K562 (cell line): ENCODE results near the gene USP12.

ENCODE experiments used
- DNMT1 ChIP-seq: fragments of 450-650 bp; IDR thresholded peaks from 2 replicates; pipeline ENCODE4 v1.6.1; 2016; ENCODE audit warnings: antibody characterized with exemption, mild to moderate bottlenecking
- HDAC2 ChIP-seq: fragments of 450-650 bp; IDR thresholded peaks from 2 replicates; pipeline ENCODE4 v1.6.1; 2016; ENCODE audit warnings: mild to moderate bottlenecking
- PHF8 ChIP-seq: fragments of 200-600 bp; sonication (generic); IDR thresholded peaks from 2 replicates; pipeline ENCODE4 v1.6.1; 2012; ENCODE audit warnings: mixed run types, mild to moderate bottlenecking, inconsistent platforms, low read length, moderate library complexity, borderline replicate concordance
- TF ChIP-seq, protein P1 (sequence below), 3 experiments: IDR thresholded peaks in 2 of 3; conservative IDR thresholded peaks in 1 of 3; 2 replicates each; pipeline ENCODE4 v1.5.1; 2011 to 2012; ENCODE audit warnings: low read length in 3 of 3, mild to moderate bottlenecking in 3 of 3, control low read depth in 2 of 3, improper control_type of control experiment in 1 of 3, inconsistent platforms in 1 of 3, low read depth in 1 of 3, mixed read lengths in 1 of 3, moderate library complexity in 1 of 3; ENCODE audit not compliant: insufficient read depth in 2 of 3
- TF ChIP-seq, protein P2 (sequence below): sonication (generic); formaldehyde crosslinking; IDR thresholded peaks from 2 replicates; pipeline ENCODE4 v1.5.0; 2020; ENCODE audit warnings: missing genetic modification reagents

DNA sequence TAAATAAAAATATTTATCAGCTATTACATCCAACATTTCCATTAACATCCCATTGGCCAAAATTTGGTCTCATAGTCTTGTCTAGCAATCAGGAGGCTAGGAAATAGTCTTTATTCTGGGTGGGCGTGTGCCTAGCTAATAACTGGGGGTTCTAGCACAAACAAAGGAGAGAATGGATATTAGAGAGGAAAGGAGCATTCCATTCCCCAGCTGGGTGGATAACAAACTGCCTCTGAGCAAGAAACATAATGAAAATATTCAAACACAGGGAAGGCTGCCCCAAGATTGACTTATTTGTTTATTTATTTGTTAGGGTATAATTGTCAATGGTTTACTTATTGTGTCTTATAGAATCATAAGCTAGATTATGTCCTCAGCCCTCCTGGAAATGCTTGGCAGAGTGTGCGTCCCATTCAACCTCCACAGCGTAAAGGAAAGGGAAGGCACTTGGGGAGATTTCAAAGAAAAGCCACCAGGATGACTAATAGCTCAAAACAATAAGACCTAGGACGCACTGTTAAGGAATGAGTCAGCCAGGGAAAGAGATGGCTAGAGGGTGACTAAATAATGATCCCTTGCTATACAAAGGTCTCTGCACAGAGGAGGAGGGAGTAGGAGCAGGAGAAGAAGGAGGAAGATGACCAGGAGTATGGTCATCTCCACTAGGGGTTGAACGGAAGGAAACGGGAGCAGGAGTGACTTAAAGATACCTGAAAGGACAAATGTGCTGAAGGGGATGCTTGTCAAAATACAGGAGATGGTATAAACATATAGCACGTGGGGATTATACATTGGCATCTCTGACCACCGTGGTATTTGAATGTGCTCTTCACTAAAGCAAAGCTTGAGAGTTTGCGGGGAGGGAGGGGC is 23.5 kb upstream of the USP12 start:
- no peak for TF ChIP-seq PHF8
- TF ChIP-seq DNMT1: no peak
- TF ChIP-seq, protein P1, sequence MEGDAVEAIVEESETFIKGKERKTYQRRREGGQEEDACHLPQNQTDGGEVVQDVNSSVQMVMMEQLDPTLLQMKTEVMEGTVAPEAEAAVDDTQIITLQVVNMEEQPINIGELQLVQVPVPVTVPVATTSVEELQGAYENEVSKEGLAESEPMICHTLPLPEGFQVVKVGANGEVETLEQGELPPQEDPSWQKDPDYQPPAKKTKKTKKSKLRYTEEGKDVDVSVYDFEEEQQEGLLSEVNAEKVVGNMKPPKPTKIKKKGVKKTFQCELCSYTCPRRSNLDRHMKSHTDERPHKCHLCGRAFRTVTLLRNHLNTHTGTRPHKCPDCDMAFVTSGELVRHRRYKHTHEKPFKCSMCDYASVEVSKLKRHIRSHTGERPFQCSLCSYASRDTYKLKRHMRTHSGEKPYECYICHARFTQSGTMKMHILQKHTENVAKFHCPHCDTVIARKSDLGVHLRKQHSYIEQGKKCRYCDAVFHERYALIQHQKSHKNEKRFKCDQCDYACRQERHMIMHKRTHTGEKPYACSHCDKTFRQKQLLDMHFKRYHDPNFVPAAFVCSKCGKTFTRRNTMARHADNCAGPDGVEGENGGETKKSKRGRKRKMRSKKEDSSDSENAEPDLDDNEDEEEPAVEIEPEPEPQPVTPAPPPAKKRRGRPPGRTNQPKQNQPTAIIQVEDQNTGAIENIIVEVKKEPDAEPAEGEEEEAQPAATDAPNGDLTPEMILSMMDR (IDR thresholded peaks at IDR 0.05 in 2 of 3, conservative IDR thresholded peaks at IDR 0.05 in 1 of 3; ENCODE audit: insufficient read depth in 2 of 3, low read depth in 1 of 3, low read length in 3 of 3): no peak
- TF ChIP-seq, protein P2, sequence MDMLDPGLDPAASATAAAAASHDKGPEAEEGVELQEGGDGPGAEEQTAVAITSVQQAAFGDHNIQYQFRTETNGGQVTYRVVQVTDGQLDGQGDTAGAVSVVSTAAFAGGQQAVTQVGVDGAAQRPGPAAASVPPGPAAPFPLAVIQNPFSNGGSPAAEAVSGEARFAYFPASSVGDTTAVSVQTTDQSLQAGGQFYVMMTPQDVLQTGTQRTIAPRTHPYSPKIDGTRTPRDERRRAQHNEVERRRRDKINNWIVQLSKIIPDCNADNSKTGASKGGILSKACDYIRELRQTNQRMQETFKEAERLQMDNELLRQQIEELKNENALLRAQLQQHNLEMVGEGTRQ (CRISPR knock-in tag): no peak
- TF ChIP-seq HDAC2: peak; percentile 35; the same call in 1 of the 2 replicates
